IMR-90 (cell line): ENCODE results near the gene MIEF2. TPM values are rescaled to one million over a fixed set of nuclear protein-coding genes. Genes with fewer than 3 reads are reported as not detected.
A peak's percentile ranks its signal among the peaks of the same experiment; 100 is the strongest.

Experiments
- ATAC-seq: fragments of 200-7000 bp; cut with Tn5 transposase; 2 replicates; pipeline ENCODE4 v1.9.1; 2020; ENCODE audit warnings: low read depth, mild to moderate bottlenecking, moderate library complexity
- BruUV-seq: library from RNA; stranded (reverse); fragments of 400-500 nt; replicated peaks from 2 replicates; lab custom pipeline; 2021; lab: Mats Ljungman, UMichigan
- CTCF ChIA-PET: fragments of 300-600 bp; formaldehyde crosslinking; extraction: SDS; loops from one replicate; lab custom pipeline; 2021; ENCODE audit warnings: antibody characterized with exemption; lab: Yijun Ruan, JAX
- POLR2A ChIA-PET: fragments of 300-600 bp; sonication (Branson Sonifier 250); formaldehyde crosslinking; loops from one replicate; lab custom pipeline; 2022; ENCODE audit warnings: antibody characterized with exemption; ENCODE audit not compliant: unreplicated experiment; lab: Charles Lee
- DNase-seq: peaks from one replicate; pipeline ENCODE4 v3.0.0; 2013
- H2AFZ ChIP-seq: replicated peaks from 2 replicates; pipeline ENCODE3; 2013; ENCODE audit warnings: low read length, mild to moderate bottlenecking; ENCODE audit not compliant: poor library complexity
- H2AK5ac ChIP-seq: 2 replicates; pipeline ENCODE4 v1.6.1; 2013; ENCODE audit warnings: low read depth, low read length, inconsistent platforms
- H2AK9ac ChIP-seq: replicated peaks from 2 replicates; pipeline ENCODE3; 2013; ENCODE audit warnings: mild to moderate bottlenecking, low read depth, low read length, moderate library complexity; ENCODE audit not compliant: poor library complexity
- H2BK120ac ChIP-seq: 2 replicates; pipeline ENCODE4 v1.6.1; 2013; ENCODE audit warnings: low read depth, low read length, inconsistent platforms
- H2BK15ac ChIP-seq: 3 replicates; pipeline ENCODE4 v1.6.1; 2013; ENCODE audit warnings: low read depth, low read length, inconsistent platforms
- H2BK20ac ChIP-seq: 2 replicates; pipeline ENCODE4 v1.6.1; 2013; ENCODE audit warnings: low read depth, mild to moderate bottlenecking, inconsistent platforms, low read length, moderate library complexity
- H2BK5ac ChIP-seq: 2 replicates; pipeline ENCODE4 v1.6.1; 2013; ENCODE audit warnings: mild to moderate bottlenecking, low read depth, low read length, inconsistent platforms; ENCODE audit not compliant: poor library complexity, severe bottlenecking
- H3K14ac ChIP-seq: replicated peaks from 2 replicates; pipeline ENCODE4 v1.6.1; 2013; ENCODE audit warnings: low read depth, low read length, inconsistent platforms
- H3K18ac ChIP-seq: 2 replicates; pipeline ENCODE4 v1.6.1; 2013; ENCODE audit warnings: low read depth, low read length, control low read depth
- H3K23ac ChIP-seq: 2 replicates; pipeline ENCODE4 v1.6.1; 2013; ENCODE audit warnings: low read depth, low read length, inconsistent platforms
- H3K27ac ChIP-seq: 2 replicates; pipeline ENCODE4 v1.5.1; 2013; ENCODE audit warnings: mild to moderate bottlenecking, control low read depth, low read length; ENCODE audit not compliant: insufficient read depth
- H3K27me3 ChIP-seq: 2 replicates; pipeline ENCODE4 v1.6.1; 2013; ENCODE audit warnings: low read length; ENCODE audit not compliant: control insufficient read depth, insufficient read depth
- H3K36me3 ChIP-seq: 2 replicates; pipeline ENCODE4 v1.6.1; 2013; ENCODE audit warnings: low read length, mixed read lengths; ENCODE audit not compliant: control insufficient read depth, insufficient read depth
- H3K4ac ChIP-seq: 2 replicates; pipeline ENCODE4 v1.6.1; 2013; ENCODE audit warnings: low read depth, low read length, inconsistent platforms
- H3K4me1 ChIP-seq: 2 replicates; pipeline ENCODE4 v1.6.1; 2013; ENCODE audit warnings: low read length, mixed read lengths; ENCODE audit not compliant: control insufficient read depth, insufficient read depth
- H3K4me2 ChIP-seq: 2 replicates; pipeline ENCODE4 v1.6.1; 2013; ENCODE audit warnings: low read depth, mild to moderate bottlenecking, control low read depth, low read length, moderate library complexity
- H3K4me3 ChIP-seq: 2 replicates; pipeline ENCODE4 v1.5.1; 2013; ENCODE audit warnings: low read depth, mild to moderate bottlenecking, control low read depth, low read length, moderate library complexity; ENCODE audit not compliant: insufficient read depth
- H3K56ac ChIP-seq: 2 replicates; pipeline ENCODE4 v1.6.1; 2013; ENCODE audit warnings: low read length, inconsistent platforms; ENCODE audit not compliant: insufficient read depth; ENCODE audit errors: extremely low read depth
- H3K79me1 ChIP-seq, 2 experiments: 2 replicates each; pipeline ENCODE4 v1.6.1; 2013; ENCODE audit warnings: low read length in 2 of 2, inconsistent platforms in 1 of 2, low read depth in 1 of 2
- H3K9ac ChIP-seq: 2 replicates; pipeline ENCODE4 v1.6.1; 2013; ENCODE audit warnings: low read depth, low read length, control low read depth
- H3K9me1 ChIP-seq: 2 replicates; pipeline ENCODE4 v1.6.1; 2013; ENCODE audit warnings: low read length, inconsistent platforms; ENCODE audit not compliant: insufficient read depth
- H3K9me3 ChIP-seq: 2 replicates; pipeline ENCODE4 v1.6.1; 2013; ENCODE audit warnings: low read length; ENCODE audit not compliant: control insufficient read depth, insufficient read depth
- H4K20me1 ChIP-seq: 2 replicates; pipeline ENCODE4 v1.6.1; 2013; ENCODE audit warnings: low read length, inconsistent platforms; ENCODE audit not compliant: insufficient read depth
- H4K5ac ChIP-seq: 2 replicates; pipeline ENCODE4 v1.6.1; 2013; ENCODE audit warnings: mild to moderate bottlenecking, low read depth, low read length, control low read depth
- H4K8ac ChIP-seq, 2 experiments: 2 replicates each; pipeline ENCODE4 v1.6.1; 2013; ENCODE audit warnings: low read depth in 2 of 2, low read length in 2 of 2, control low read depth in 1 of 2, inconsistent platforms in 1 of 2
- H4K91ac ChIP-seq: 2 replicates; pipeline ENCODE4 v1.6.1; 2013; ENCODE audit warnings: low read depth, low read length, inconsistent platforms; ENCODE audit not compliant: insufficient read depth
- CEBPB ChIP-seq: IDR thresholded peaks from 2 replicates; pipeline ENCODE4 v1.6.1; 2012; ENCODE audit warnings: low read depth, low read length, improper control_type of control experiment
- POLR2A ChIP-seq: IDR thresholded peaks from 2 replicates; pipeline ENCODE4 v1.6.1; 2012; ENCODE audit warnings: mild to moderate bottlenecking, low read depth, low read length
- WGBS, 2 experiments: methylation state at CpG; one replicate each; pipeline versions ENCODE4 v1.1.5 to v1.1.7; 2013; ENCODE audit warnings: missing lambda C conversion rate in 2 of 2; ENCODE audit not compliant: insufficient read length in 1 of 2; ENCODE audit errors: extremely low coverage in 2 of 2; 5-methylcytosine and 5-hydroxymethylcytosine counted together
- dilution Hi-C: fragments of 300-500 bp; cut with HindIII; formaldehyde crosslinking; loops from one replicate; pipeline ENCODE4 v1.14.3; 2018; ENCODE audit warnings: low sequenced_read_pairs; ENCODE audit not compliant: unreplicated experiment
- in situ Hi-C: fragments of 300-500 bp; cut with MboI; formaldehyde crosslinking; loops from 3 replicates; pipeline ENCODE4 v1.14.3; 2019; ENCODE audit warnings: low sequenced_read_pairs, inconsistent platforms, mixed read lengths
- intact Hi-C: fragments of 100-400 bp; cut with micrococcal nuclease; formaldehyde crosslinking; loops from 2 replicates; pipeline ENCODE4 v1.10.0; 2022
- polyA plus RNA-seq, 3 experiments: library from polyadenylated mRNA; depleted of rRNA; stranded (reverse); fragments of >200 nt; gene quantifications; 2 replicates each; pipeline ENCODE4 v1.2.3, GENCODE V29; 2012; ENCODE audit warnings: low replicate concordance in 1 of 3
- total RNA-seq: library from RNA; depleted of rRNA; stranded (reverse); fragments of >200 nt; gene quantifications from 2 replicates; pipeline ENCODE4 v1.2.3, GENCODE V29; 2012

MIEF2 gene
- total and polyA plus RNA-seq, 2 of the 4 experiments (the other 2 are of a cell fraction): 9.1 to 26.6 TPM

GRCh38 chr17:18250708-18251107 lies 9.8 kb upstream of the MIEF2 start:
- peak; percentile 44 for TF ChIP-seq CEBPB
- no peak for TF ChIP-seq POLR2A
- no peak overlapping the region for H2BK120ac ChIP-seq
- dilution Hi-C loops (no loop called here), intact Hi-C loops (no loop called here), in situ Hi-C loops (no loop called here)
- no peak overlapping the region for H3K4ac ChIP-seq
- H3K56ac ChIP-seq: no peak overlapping the region
- H3K36me3 ChIP-seq: peaks cover 89% of the 10 kb centered on the region
- H2BK15ac ChIP-seq: no peak overlapping the region
- H3K4me2 ChIP-seq: no peak overlapping the region
- H2BK20ac ChIP-seq: no peak overlapping the region
- no peak overlapping the region for H2AFZ ChIP-seq
- ChIA-PET CTCF (no interaction called here), POLR2A (no interaction called here)
- no peak overlapping the region for H4K91ac ChIP-seq
- H3K14ac ChIP-seq: no peak overlapping the region
- peak overlapping the region; percentile 58 for H2AK9ac ChIP-seq
- H3K23ac ChIP-seq: no peak overlapping the region
- no peaks in the 10 kb centered on the region; the same call in 1 of the 2 replicates for H3K9me1 ChIP-seq
- H3K27me3 ChIP-seq: no peaks in the 10 kb centered on the region
- ATAC-seq: no peak
- no peak overlapping the region for H3K27ac ChIP-seq
- 93% methylated on average over 14 of the region's 14 CpGs; no CpG with 5 or more reads in 1 of the 2 experiments for WGBS, 2 experiments
- H3K18ac ChIP-seq: no peak overlapping the region
- H4K20me1 ChIP-seq: peaks cover 32% of the 10 kb centered on the region
- H3K9ac ChIP-seq: no peak overlapping the region
- H3K9me3 ChIP-seq: no peaks in the 10 kb centered on the region
- no peak overlapping the region for H2BK5ac ChIP-seq
- DNase-seq: no peak
- no peak overlapping the region for H2AK5ac ChIP-seq
- no peak overlapping the region for H4K8ac ChIP-seq
- no peaks in the 10 kb centered on the region for H3K4me1 ChIP-seq
- no peak overlapping the region for H3K4me3 ChIP-seq
- no TSS peak for BruUV-seq
- no peak overlapping the region for H4K5ac ChIP-seq
- peaks cover 4 to 44% of the 10 kb centered on the region in 2 experiments for H3K79me1 ChIP-seq
